Measurements from ENCODE around the gene MT1B. TPM values are rescaled to one million over a fixed set of nuclear protein-coding genes. Genes with fewer than 3 reads are reported as not detected.

Gene MT1B
- total and polyA plus RNA-seq, 9 donors = not detected

DNA sequence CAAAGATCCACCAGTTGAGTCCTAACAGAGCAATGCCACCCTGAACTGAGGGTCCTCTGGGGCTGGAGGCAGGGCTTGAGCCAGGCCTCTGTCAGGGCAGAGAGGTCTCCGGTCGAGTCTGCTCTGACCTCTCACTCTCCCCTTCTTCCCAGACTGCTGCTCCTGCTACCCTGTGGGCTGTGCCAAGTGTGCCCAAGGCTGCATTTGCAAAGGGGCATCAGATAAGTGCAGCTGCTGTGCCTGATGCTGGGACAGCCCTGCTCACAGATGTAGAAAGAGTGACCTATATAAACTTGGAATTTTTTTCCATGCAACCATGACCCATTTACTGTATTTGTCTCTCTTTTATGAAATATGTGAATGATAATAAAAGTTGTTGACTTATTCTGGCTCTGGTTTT is 2.4 kb upstream of the MT1B start:
- Histone ChIP-seq H3K27ac (no peak overlapping the region), H3K4me3 (no peak overlapping the region), H3K36me3 (no peaks in the 10 kb centered on the region), H3K27me3 (no peaks in the 10 kb centered on the region), H3K4me1 (ENCODE audit: insufficient read depth) (no peaks in the 10 kb centered on the region), H3K9me3 (no peaks in the 10 kb centered on the region)
- TF ChIP-seq POLR2A (IDR thresholded peaks at IDR 0.05) (no peak), EP300 (IDR thresholded peaks at IDR 0.05) (no peak)
- TF ChIP-seq, protein P1, sequence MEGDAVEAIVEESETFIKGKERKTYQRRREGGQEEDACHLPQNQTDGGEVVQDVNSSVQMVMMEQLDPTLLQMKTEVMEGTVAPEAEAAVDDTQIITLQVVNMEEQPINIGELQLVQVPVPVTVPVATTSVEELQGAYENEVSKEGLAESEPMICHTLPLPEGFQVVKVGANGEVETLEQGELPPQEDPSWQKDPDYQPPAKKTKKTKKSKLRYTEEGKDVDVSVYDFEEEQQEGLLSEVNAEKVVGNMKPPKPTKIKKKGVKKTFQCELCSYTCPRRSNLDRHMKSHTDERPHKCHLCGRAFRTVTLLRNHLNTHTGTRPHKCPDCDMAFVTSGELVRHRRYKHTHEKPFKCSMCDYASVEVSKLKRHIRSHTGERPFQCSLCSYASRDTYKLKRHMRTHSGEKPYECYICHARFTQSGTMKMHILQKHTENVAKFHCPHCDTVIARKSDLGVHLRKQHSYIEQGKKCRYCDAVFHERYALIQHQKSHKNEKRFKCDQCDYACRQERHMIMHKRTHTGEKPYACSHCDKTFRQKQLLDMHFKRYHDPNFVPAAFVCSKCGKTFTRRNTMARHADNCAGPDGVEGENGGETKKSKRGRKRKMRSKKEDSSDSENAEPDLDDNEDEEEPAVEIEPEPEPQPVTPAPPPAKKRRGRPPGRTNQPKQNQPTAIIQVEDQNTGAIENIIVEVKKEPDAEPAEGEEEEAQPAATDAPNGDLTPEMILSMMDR (IDR thresholded peaks at IDR 0.05) = no peak
- DNase-seq = no peak
- intact Hi-C loops (cut with DNase I) = no loop called here
- 77 to 88% (median 88%) methylated on average over 2 of the region's 2 CpGs for WGBS, 3 donors

DNA sequence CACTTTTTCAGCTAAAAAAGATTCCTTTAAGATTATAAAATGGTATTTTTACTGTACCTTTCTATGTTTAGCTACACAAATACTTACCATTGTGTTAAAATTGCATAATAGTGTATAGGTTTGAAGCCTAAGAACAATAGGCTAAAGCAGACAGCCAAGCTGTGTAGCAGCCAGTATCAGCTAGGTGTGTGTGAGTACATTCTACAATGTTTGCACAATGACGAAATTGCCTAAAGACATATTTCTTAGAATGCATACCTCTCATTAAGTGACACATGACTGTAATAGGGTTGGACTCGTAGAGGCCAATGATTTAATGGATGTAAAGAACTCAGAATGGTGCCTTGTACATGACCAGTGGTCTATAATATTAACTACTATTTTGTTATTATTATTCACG is 1.9 kb upstream of the MT1B start:
- Histone ChIP-seq H3K9me3 (no peaks in the 10 kb centered on the region), H3K4me1 (ENCODE audit: insufficient read depth) (no peaks in the 10 kb centered on the region), H3K27me3 (no peaks in the 10 kb centered on the region), H3K36me3 (no peaks in the 10 kb centered on the region), H3K27ac (no peak overlapping the region), H3K4me3 (no peak overlapping the region)
- TF ChIP-seq EP300 (IDR thresholded peaks at IDR 0.05) = no peak
- TF ChIP-seq, protein P1 (IDR thresholded peaks at IDR 0.05) = no peak
- TF ChIP-seq POLR2A (IDR thresholded peaks at IDR 0.05) = no peak
- DNase-seq = no peak
- WGBS, 3 donors = 84 to 93% (median 84%) methylated on average over 3 of the region's 3 CpGs
- intact Hi-C loops (cut with DNase I) = no loop called here

DNA sequence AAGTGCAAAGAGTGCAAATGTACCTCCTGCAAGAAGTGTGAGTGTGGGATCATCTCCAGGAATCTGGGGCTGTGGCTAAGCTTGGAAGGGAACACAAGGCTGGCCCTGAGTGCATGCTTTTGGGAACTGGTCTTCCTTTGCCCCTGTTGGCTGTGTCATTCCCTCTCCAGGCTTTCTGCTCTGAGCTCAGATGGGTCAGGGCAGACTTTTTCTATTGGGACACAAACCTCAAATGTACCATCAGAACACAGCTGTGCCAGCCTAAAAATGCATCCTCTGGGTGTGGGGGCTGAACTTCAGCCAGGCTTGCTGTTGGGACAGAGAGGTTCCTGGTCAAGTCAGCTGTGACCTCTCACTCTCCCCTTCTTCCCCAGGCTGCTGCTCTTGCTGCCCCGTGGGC is 914 bp downstream of the MT1B start:
- no peaks in the 10 kb centered on the region for H3K36me3 ChIP-seq
- no peaks in the 10 kb centered on the region for H3K4me1 ChIP-seq (ENCODE audit: insufficient read depth)
- no peak overlapping the region for H3K4me3 ChIP-seq
- no peaks in the 10 kb centered on the region for H3K9me3 ChIP-seq
- TF ChIP-seq POLR2A (IDR thresholded peaks at IDR 0.05) (no peak), EP300 (IDR thresholded peaks at IDR 0.05) (no peak)
- TF ChIP-seq, protein P1 (IDR thresholded peaks at IDR 0.05) = no peak
- no peak overlapping the region for H3K27ac ChIP-seq
- intact Hi-C loops (cut with DNase I) = no loop called here
- H3K27me3 ChIP-seq = no peaks in the 10 kb centered on the region
- DNase-seq = no peak
- WGBS, 3 donors = 45 to 58% (median 47%) methylated on average over 1 of the region's 1 CpG

GRCh38 chr16:56653218-56653617 is 1.5 kb downstream of the MT1B start:
- no peaks in the 10 kb centered on the region for H3K4me1 ChIP-seq (ENCODE audit: insufficient read depth)
- H3K9me3 ChIP-seq = no peaks in the 10 kb centered on the region
- H3K27me3 ChIP-seq = no peaks in the 10 kb centered on the region
- H3K4me3 ChIP-seq = no peak overlapping the region
- no peak overlapping the region for H3K27ac ChIP-seq
- WGBS, 3 donors = 71 to 81% (median 77%) methylated on average over 7 of the region's 7 CpGs
- TF ChIP-seq EP300 (IDR thresholded peaks at IDR 0.05) (no peak), POLR2A (IDR thresholded peaks at IDR 0.05) (no peak)
- TF ChIP-seq, protein P1 (IDR thresholded peaks at IDR 0.05) = no peak
- no peak for DNase-seq
- no peaks in the 10 kb centered on the region for H3K36me3 ChIP-seq
- intact Hi-C loops (cut with DNase I) = no loop called here
